Adrenal gland (tissue), 12 donors: ENCODE data around the gene C1orf56. TPM values are rescaled to one million over a fixed set of nuclear protein-coding genes. Genes with fewer than 3 reads are reported as not detected.
A peak's percentile ranks its signal among the peaks of the same experiment; 100 is the strongest.

Experiments
- DNase-seq, 7 donors: peaks; one replicate each; pipeline ENCODE4 v3.0.0-alpha.2; 2019 to 2020
- H3K27ac ChIP-seq, 5 donors: fragments of 200-600 bp; sonication (generic) in 4 of 5; 1 replicate in 3 of 5; 2 replicates in 2 of 5; pipeline versions ENCODE4 v1.5.1 to v1.8.0; 2016 to 2020; ENCODE audit warnings: mild to moderate bottlenecking in 1 of 5
- H3K27me3 ChIP-seq: fragments of 200-600 bp; 2 replicates; pipeline ENCODE4 v1.8.0; 2021
- H3K36me3 ChIP-seq, 2 donors: fragments of 200-600 bp; replicated peaks in 1 of 2; 1 replicate in 1 of 2; 2 replicates in 1 of 2; pipeline versions ENCODE4 v1.5.1 to v1.8.0; 2018 to 2022
- H3K4me1 ChIP-seq, 2 donors: fragments of 200-600 bp; replicated peaks in 1 of 2; 1 replicate in 1 of 2; 2 replicates in 1 of 2; pipeline versions ENCODE4 v1.5.1 to v1.8.0; 2018 to 2021
- H3K4me3 ChIP-seq, 4 donors: fragments of 200-600 bp; sonication (generic) in 3 of 4; one replicate each; pipeline ENCODE4 v1.5.1; 2016 to 2018
- H3K9me3 ChIP-seq, 3 donors: fragments of 200-600 bp; sonication (generic) in 1 of 3; replicated peaks in 1 of 3; 1 replicate in 2 of 3; 2 replicates in 1 of 3; pipeline versions ENCODE4 v1.5.1 to v1.8.0; 2016 to 2021
- CTCF ChIP-seq, 6 experiments: fragments of 450-650 bp in 4 of 6; fragments of 200-600 bp in 2 of 6; sonication (generic) in 1 of 6; IDR thresholded peaks; 1 replicate in 5 of 6; 2 replicates in 1 of 6; pipeline versions ENCODE4 v1.5.1 to v1.8.0; 2016 to 2021; ENCODE audit warnings: antibody characterized with exemption in 6 of 6, mild to moderate bottlenecking in 2 of 6, moderate library complexity in 1 of 6
- POLR2A ChIP-seq, 2 donors: fragments of 450-650 bp; IDR thresholded peaks; one replicate each; pipeline ENCODE4 v1.6.1; 2017; ENCODE audit warnings: antibody characterized with exemption in 2 of 2, mild to moderate bottlenecking in 2 of 2, moderate library complexity in 1 of 2
- WGBS, 4 donors: extraction: QIAGEN DNeasy Blood & Tissue Kit in 2 of 4; methylation state at CpG; one replicate each; pipeline versions ENCODE4 v1.1.5 to v1.1.7; 2013 to 2017; 5-methylcytosine and 5-hydroxymethylcytosine counted together
- intact Hi-C, 2 donors: fragments of 100-400 bp; cut with DNase I; formaldehyde crosslinking; loops; one replicate each; pipeline versions ENCODE4 v1.14.1 to v1.15.0; 2022 to 2023
- polyA plus RNA-seq, 3 donors: library from polyadenylated mRNA; stranded (reverse); fragments of 200-250 nt in 2 of 3; fragments of 350-450 nt in 1 of 3; fragmentation: Illumina TruSeq in 1 of 3; extraction: RNeasy Lipid Tissue Mini Kit (QIAGEN cat#74804) in 1 of 3; gene quantifications; one replicate each; pipeline ENCODE4 v1.2.3, GENCODE V29; 2013 to 2014
- total RNA-seq, 9 donors: library from RNA; depleted of rRNA in 4 of 9; stranded (reverse); fragments of >200 nt in 4 of 9; fragments of 120-200 nt in 1 of 9; fragmentation: NEBNext Ultra II Directional in 1 of 9; extraction: Animal tissue kit (Norgen Biotek cat#: 25700) in 1 of 9; gene quantifications; one replicate each; pipeline versions ENCODE4 v1.1.0 to v1.2.4, GENCODE V29; 2013 to 2023
- donor health status: healthy with polysubstance abuse.
- donor health status: Bipolar disorder and iron deficiency.
- donor health status: DM: yes; HTN: yes; CAD: no.
- donor health status: DM: no; HTN: no; CAD: no.
- donor health status: DM: no; HTN: no; CAD: no.
- donor health status: DM: yes; HTN: yes; CAD: no.

The C1orf56 gene
- total and polyA plus RNA-seq, 12 donors = 3.9 to 29.7 (median 11.5) TPM

GRCh38 chr1:151051356-151052009 lies 3.9 kb downstream of the C1orf56 start:
- 79 to 83% (median 82%) methylated on average over 2 of the region's 2 CpGs for WGBS, 4 donors
- Histone ChIP-seq H3K27ac (no peak overlapping the region), H3K9me3 (no peaks in the 10 kb centered on the region), H3K27me3 (no peaks in the 10 kb centered on the region), H3K4me1 (peaks cover 18 to 42% of the 10 kb centered on the region in 2 donors), H3K36me3 (peaks cover 0 to 51% of the 10 kb centered on the region in 2 donors), H3K4me3 (no peak overlapping the region)
- no peak for DNase-seq
- TF ChIP-seq POLR2A (IDR thresholded peaks at IDR 0.05) (no peak), CTCF (IDR thresholded peaks at IDR 0.05) (no peak)
- intact Hi-C loops = no loop called here

- 86 to 91% (median 88%) methylated on average over 4 of the region's 4 CpGs for WGBS, 4 donors
- DNase-seq = no peak
- Histone ChIP-seq H3K27me3 (no peaks in the 10 kb centered on the region), H3K9me3 (no peaks in the 10 kb centered on the region), H3K4me3 (no peak overlapping the region), H3K27ac (peak overlapping the region in 2 of 5 donors; percentile 26 to 96), H3K36me3 (peaks cover 0 to 51% of the 10 kb centered on the region in 2 donors), H3K4me1 (peaks cover 26 to 33% of the 10 kb centered on the region in 2 donors)
- no peak for TF ChIP-seq POLR2A (IDR thresholded peaks at IDR 0.05)
- no peak for TF ChIP-seq CTCF (IDR thresholded peaks at IDR 0.05)
- intact Hi-C loops = no loop called here
Measured at GRCh38 chr1:151054971-151055547, 7.5 kb downstream of the C1orf56 start.

GRCh38 chr1:151055581-151055980 lies 8.0 kb downstream of the C1orf56 start:
- Histone ChIP-seq H3K36me3 (peaks cover 0 to 51% of the 10 kb centered on the region in 2 donors), H3K27ac (peak overlapping the region in 2 of 5 donors; percentile 26 to 96), H3K4me3 (no peak overlapping the region), H3K4me1 (peaks cover 30% of the 10 kb centered on the region in 2 donors), H3K9me3 (no peaks in the 10 kb centered on the region), H3K27me3 (no peaks in the 10 kb centered on the region)
- intact Hi-C loops = no loop called here
- no peak for DNase-seq
- no peak for TF ChIP-seq POLR2A (IDR thresholded peaks at IDR 0.05)
- TF ChIP-seq CTCF (IDR thresholded peaks at IDR 0.05) = no peak
- 43 to 100% (median 68%) methylated on average over 1 to 2 of the region's 2 CpGs for WGBS, 4 donors

GRCh38 chr1:151056149-151056548 lies 8.6 kb downstream of the C1orf56 start:
- DNase-seq = no peak
- intact Hi-C loops = no loop called here
- Histone ChIP-seq H3K27ac (peak overlapping the region in 3 of 5 donors; percentile 75 to 96 (median 86)), H3K9me3 (no peaks in the 10 kb centered on the region), H3K4me3 (peak overlapping the region in 1 of 4 donors; percentile 92), H3K4me1 (peaks cover 30% of the 10 kb centered on the region in 2 donors), H3K36me3 (peaks cover 0 to 51% of the 10 kb centered on the region in 2 donors), H3K27me3 (no peaks in the 10 kb centered on the region)
- TF ChIP-seq CTCF (IDR thresholded peaks at IDR 0.05) = no peak
- TF ChIP-seq POLR2A (IDR thresholded peaks at IDR 0.05) = no peak
- WGBS, 4 donors = 41 to 53% (median 43%) methylated on average over 2 of the region's 2 CpGs
